Caco-2 (cell line): ENCODE measurements around the gene SORL1-AS1.

Source experiments
- BruUV-seq: library from RNA; stranded (reverse); fragments of 400-500 nt; replicated peaks from 2 replicates; lab custom pipeline; 2021; lab: Mats Ljungman, UMichigan
- CTCF ChIA-PET: fragments of 300-600 bp; sonication (Branson Sonifier 250); formaldehyde crosslinking; loops from one replicate; lab custom pipeline; 2022; ENCODE audit warnings: antibody characterized with exemption; lab: Charles Lee
- POLR2A ChIA-PET: fragments of 300-600 bp; sonication (Branson Sonifier 250); formaldehyde crosslinking; loops from one replicate; lab custom pipeline; 2022; ENCODE audit warnings: antibody characterized with exemption; lab: Charles Lee
- DNase-seq, 2 experiments: peaks; one replicate each; pipeline versions ENCODE4 v3.0.0 to v3.0.0-alpha.2; 2020 to 2022
- H3K27me3 ChIP-seq: replicated peaks from 2 replicates; pipeline ENCODE4 v1.6.0; 2011; ENCODE audit warnings: low read length; ENCODE audit not compliant: control insufficient read depth, insufficient read depth
- H3K36me3 ChIP-seq: 2 replicates; pipeline ENCODE4 v1.5.1; 2011; ENCODE audit warnings: low read length; ENCODE audit not compliant: control insufficient read depth, insufficient read depth
- H3K4me1 ChIP-seq: fragments of 250-450 bp; sonication (Bioruptor Pico); 2 replicates; pipeline ENCODE4 v1.5.1; 2020; ENCODE audit warnings: mild to moderate bottlenecking
- H3K4me3 ChIP-seq: 2 replicates; pipeline ENCODE4 v1.5.1; 2011; ENCODE audit warnings: low read depth, mild to moderate bottlenecking, control low read depth, low read length
- H3K9me3 ChIP-seq: fragments of 250-450 bp; sonication (Bioruptor Pico); 2 replicates; pipeline ENCODE4 v1.5.1; 2020; ENCODE audit warnings: mild to moderate bottlenecking, moderate library complexity
- H3K27ac Mint-ChIP-seq: one replicate; pipeline ENCODE4 v1.8.0; 2022; ENCODE audit warnings: mixed read lengths; ENCODE audit not compliant: unreplicated experiment
- H3K27me3 Mint-ChIP-seq: one replicate; pipeline ENCODE4 v1.8.0; 2022; ENCODE audit warnings: mixed read lengths; ENCODE audit not compliant: insufficient read depth, unreplicated experiment
- H3K36me3 Mint-ChIP-seq: one replicate; pipeline ENCODE4 v1.8.0; 2022; ENCODE audit warnings: mild to moderate bottlenecking, mixed read lengths; ENCODE audit not compliant: insufficient read depth, unreplicated experiment
- H3K4me1 Mint-ChIP-seq: one replicate; pipeline ENCODE4 v1.8.0; 2022; ENCODE audit warnings: low read depth, mixed read lengths; ENCODE audit not compliant: unreplicated experiment
- H3K4me3 Mint-ChIP-seq: one replicate; pipeline ENCODE4 v1.8.0; 2022; ENCODE audit warnings: mild to moderate bottlenecking, moderate library complexity, mixed read lengths; ENCODE audit not compliant: unreplicated experiment
- H3K9me3 Mint-ChIP-seq: one replicate; pipeline ENCODE4 v1.8.0; 2022; ENCODE audit warnings: mixed read lengths; ENCODE audit not compliant: unreplicated experiment
- CTCF ChIP-seq, 2 experiments: fragments of 200-600 bp in 1 of 2; IDR thresholded peaks; 1 replicate in 1 of 2; 2 replicates in 1 of 2; pipeline versions ENCODE4 v1.5.1 to v1.8.0; 2011 to 2022; ENCODE audit warnings: antibody characterized with exemption in 1 of 2, control low read depth in 1 of 2, inconsistent platforms in 1 of 2, low read depth in 1 of 2, low read length in 1 of 2, mild to moderate bottlenecking in 1 of 2, moderate library complexity in 1 of 2; ENCODE audit not compliant: insufficient read depth in 1 of 2, severe bottlenecking in 1 of 2, unreplicated experiment in 1 of 2
- intact Hi-C: fragments of 100-400 bp; cut with micrococcal nuclease; formaldehyde crosslinking; loops from one replicate; pipeline ENCODE4 v1.10.0; 2022; ENCODE audit not compliant: unreplicated experiment

SORL1-AS1 gene

GRCh38 chr11:121429556-121429955 is 23.2 kb downstream of the SORL1-AS1 start:
- H3K4me1 ChIP-seq, result no peaks in the 10 kb centered on the region
- TF ChIP-seq CTCF (IDR thresholded peaks at IDR 0.05; ENCODE audit: insufficient read depth in 1 of 2, low read depth in 1 of 2, low read length in 1 of 2, severe bottlenecking in 1 of 2, unreplicated experiment in 1 of 2), result no peak
- intact Hi-C loops, result no loop called here
- H3K36me3 ChIP-seq, result no peaks in the 10 kb centered on the region
- H3K9me3 ChIP-seq, result no peaks in the 10 kb centered on the region
- no peak overlapping the region for H3K4me3 Mint-ChIP-seq
- no peaks in the 10 kb centered on the region for H3K27me3 ChIP-seq
- H3K27ac Mint-ChIP-seq, result no peak overlapping the region
- peaks cover 10% of the 10 kb centered on the region for H3K27me3 Mint-ChIP-seq
- no peak overlapping the region for H3K4me3 ChIP-seq
- DNase-seq, result no peak
- H3K9me3 Mint-ChIP-seq, result no peaks in the 10 kb centered on the region
- POLR2A ChIA-PET, result no interaction called here
- CTCF ChIA-PET, result no interaction called here
- H3K4me1 Mint-ChIP-seq, result no peaks in the 10 kb centered on the region
- no peaks in the 10 kb centered on the region for H3K36me3 Mint-ChIP-seq
- BruUV-seq, result no TSS peak

- Histone ChIP-seq H3K36me3 (no peaks in the 10 kb centered on the region), H3K4me1 (no peaks in the 10 kb centered on the region), H3K9me3 (no peaks in the 10 kb centered on the region), H3K27me3 (no peaks in the 10 kb centered on the region), H3K4me3 (peak overlapping the region; percentile 19)
- no peaks in the 10 kb centered on the region for H3K36me3 Mint-ChIP-seq
- peaks cover 13% of the 10 kb centered on the region for H3K27me3 Mint-ChIP-seq
- CTCF ChIA-PET, result interaction anchor here (0.6 to 2.1 kb wide), 13 partner anchors 8 to 232 kb away, joined by 3 to 12 read pairs (median 4); partner anchors contain the start of gene SORL1-AS1
- no peak overlapping the region for H3K27ac Mint-ChIP-seq
- intact Hi-C loops, result loop anchor here (1.0 to 2.0 kb wide), 2 partner anchors 25 to 164 kb away; partner anchors contain the start of genes SORL1 and SORL1-AS1
- POLR2A ChIA-PET, result interaction anchor here (0.6 to 0.7 kb wide), 2 partner anchors 12 to 98 kb away, joined by 3 to 8 read pairs; no protein-coding TSS in a partner anchor
- H3K9me3 Mint-ChIP-seq, result no peaks in the 10 kb centered on the region
- no TSS peak for BruUV-seq
- H3K4me1 Mint-ChIP-seq, result no peaks in the 10 kb centered on the region
- no peak for DNase-seq
- TF ChIP-seq CTCF (IDR thresholded peaks at IDR 0.05; ENCODE audit: insufficient read depth in 1 of 2, low read depth in 1 of 2, low read length in 1 of 2, severe bottlenecking in 1 of 2, unreplicated experiment in 1 of 2), result no peak
- H3K4me3 Mint-ChIP-seq, result peak overlapping the region; percentile 61
Measured at GRCh38 chr11:121427400-121427744, 25.4 kb downstream of the SORL1-AS1 start.

GRCh38 chr11:121426476-121427399 is 26.0 kb downstream of the SORL1-AS1 start:
- peaks cover 14% of the 10 kb centered on the region for H3K27me3 Mint-ChIP-seq
- peak; percentile 21 to 58 for TF ChIP-seq CTCF (IDR thresholded peaks at IDR 0.05; ENCODE audit: insufficient read depth in 1 of 2, low read depth in 1 of 2, low read length in 1 of 2, severe bottlenecking in 1 of 2, unreplicated experiment in 1 of 2)
- no TSS peak for BruUV-seq
- no peaks in the 10 kb centered on the region for H3K36me3 Mint-ChIP-seq
- intact Hi-C loops, result loop anchor here (1.0 to 2.0 kb wide), 2 partner anchors 26 to 165 kb away; partner anchors contain the start of genes SORL1 and SORL1-AS1
- POLR2A ChIA-PET, result interaction anchor here (0.6 to 0.7 kb wide), 2 partner anchors 11 to 99 kb away, joined by 3 to 8 read pairs; no protein-coding TSS in a partner anchor
- peak overlapping the region; percentile 61 for H3K4me3 Mint-ChIP-seq
- CTCF ChIA-PET, result interaction anchor here (0.6 to 2.1 kb wide), 13 partner anchors 9 to 232 kb away, joined by 3 to 12 read pairs (median 4); partner anchors contain the start of gene SORL1-AS1
- no peaks in the 10 kb centered on the region for H3K4me1 ChIP-seq
- peak overlapping the region; percentile 26 for H3K4me3 ChIP-seq
- peak; percentile 66 to 75 for DNase-seq
- no peaks in the 10 kb centered on the region for H3K4me1 Mint-ChIP-seq
- H3K27ac Mint-ChIP-seq, result no peak overlapping the region
- H3K36me3 ChIP-seq, result no peaks in the 10 kb centered on the region
- no peaks in the 10 kb centered on the region for H3K9me3 ChIP-seq
- H3K27me3 ChIP-seq, result no peaks in the 10 kb centered on the region; the same call in 1 of the 2 replicates
- no peaks in the 10 kb centered on the region for H3K9me3 Mint-ChIP-seq
